Progenitor cell of endocrine pancreas (in vitro differentiated cells): ENCODE results near the gene AATK. TPM values are rescaled to one million over a fixed set of nuclear protein-coding genes. Genes with fewer than 3 reads are reported as not detected.

ENCODE experiments used
- DNase-seq: peaks from one replicate; pipeline ENCODE4 v3.0.0; 2021; ENCODE audit warnings: low spot score; ENCODE audit not compliant: unreplicated experiment
- H3K27ac Mint-ChIP-seq: 2 replicates; pipeline ENCODE4 v1.8.0; 2021; ENCODE audit warnings: mild to moderate bottlenecking, moderate library complexity, mixed read lengths
- H3K27me3 Mint-ChIP-seq: 2 replicates; pipeline ENCODE4 v1.8.0; 2021; ENCODE audit warnings: mixed read lengths
- H3K36me3 Mint-ChIP-seq: 2 replicates; pipeline ENCODE4 v1.8.0; 2022; ENCODE audit warnings: mixed read lengths; ENCODE audit not compliant: insufficient read depth
- H3K4me1 Mint-ChIP-seq: 2 replicates; pipeline ENCODE4 v1.8.0; 2021; ENCODE audit warnings: low read depth, mixed read lengths
- H3K4me3 Mint-ChIP-seq: 2 replicates; pipeline ENCODE4 v1.8.0; 2021; ENCODE audit warnings: low read depth, mild to moderate bottlenecking, moderate library complexity, mixed read lengths
- H3K9me3 Mint-ChIP-seq: 2 replicates; pipeline ENCODE4 v1.8.0; 2021; ENCODE audit warnings: low read depth, mixed read lengths
- CTCF ChIP-seq: fragments of 200-600 bp; sonication (generic); IDR thresholded peaks from one replicate; pipeline ENCODE4 v1.5.0; 2021; ENCODE audit warnings: antibody characterized with exemption, mild to moderate bottlenecking; ENCODE audit not compliant: unreplicated experiment
- total RNA-seq: library from RNA; stranded (reverse); gene quantifications from 2 replicates; pipeline ENCODE4 v1.2.1, GENCODE V29; 2021

Gene AATK
- total RNA-seq, 1 donor from 2014 or later = 12.9 TPM

GRCh38 chr17:81114351-81115093 is 51.5 kb downstream of the AATK start:
- Mint-ChIP-seq H3K27ac (no peak overlapping the region), H3K9me3 (no peaks in the 10 kb centered on the region), H3K36me3 (peaks cover 7% of the 10 kb centered on the region), H3K4me3 (no peak overlapping the region), H3K27me3 (peaks cover 2% of the 10 kb centered on the region), H3K4me1 (peaks cover 1% of the 10 kb centered on the region)
- no peak for TF ChIP-seq CTCF
- DNase-seq = no peak

GRCh38 chr17:81113158-81113724 is 52.8 kb downstream of the AATK start:
- TF ChIP-seq CTCF = no peak
- H3K27ac Mint-ChIP-seq = no peak overlapping the region
- no peaks in the 10 kb centered on the region for H3K9me3 Mint-ChIP-seq
- DNase-seq = no peak
- no peak overlapping the region for H3K4me3 Mint-ChIP-seq
- H3K27me3 Mint-ChIP-seq = no peaks in the 10 kb centered on the region
- H3K4me1 Mint-ChIP-seq = no peaks in the 10 kb centered on the region
- peaks cover 7% of the 10 kb centered on the region for H3K36me3 Mint-ChIP-seq

GRCh38 chr17:81112450-81112849 is 53.6 kb downstream of the AATK start:
- no peak overlapping the region for H3K4me3 Mint-ChIP-seq
- H3K27ac Mint-ChIP-seq = no peak overlapping the region
- H3K36me3 Mint-ChIP-seq = peaks cover 7% of the 10 kb centered on the region
- TF ChIP-seq CTCF = no peak
- no peak for DNase-seq
- no peaks in the 10 kb centered on the region for H3K9me3 Mint-ChIP-seq
- H3K27me3 Mint-ChIP-seq = no peaks in the 10 kb centered on the region
- H3K4me1 Mint-ChIP-seq = no peaks in the 10 kb centered on the region

GRCh38 chr17:81111066-81111465 is 55.0 kb downstream of the AATK start:
- TF ChIP-seq CTCF = no peak
- no peaks in the 10 kb centered on the region for H3K27me3 Mint-ChIP-seq
- no peak for DNase-seq
- H3K36me3 Mint-ChIP-seq = peaks cover 6% of the 10 kb centered on the region
- H3K27ac Mint-ChIP-seq = no peak overlapping the region
- no peak overlapping the region for H3K4me3 Mint-ChIP-seq
- H3K9me3 Mint-ChIP-seq = no peaks in the 10 kb centered on the region
- H3K4me1 Mint-ChIP-seq = no peaks in the 10 kb centered on the region

- Mint-ChIP-seq H3K27me3 (no peaks in the 10 kb centered on the region), H3K4me1 (no peaks in the 10 kb centered on the region), H3K9me3 (no peaks in the 10 kb centered on the region), H3K27ac (no peak overlapping the region), H3K4me3 (no peak overlapping the region), H3K36me3 (peaks cover 6% of the 10 kb centered on the region)
- DNase-seq = no peak
- no peak for TF ChIP-seq CTCF
These were observed 55.5 kb downstream of the AATK start for GRCh38 chr17:81110488-81111040.
